Right lung (tissue), 5 donors: ENCODE measurements around the gene GCFC2. TPM values are rescaled to one million over a fixed set of nuclear protein-coding genes. Genes with fewer than 3 reads are reported as not detected.
A peak's percentile ranks its signal among the peaks of the same experiment; 100 is the strongest.
"Not testable (repeated sequence)": the region's sequence is repeated elsewhere in the genome, so short reads cannot be mapped to it uniquely, and the experiment has no call there.

Experiments used
- DNase-seq, 2 donors: peaks; one replicate each; pipeline ENCODE4 v3.0.0-alpha.2; 2013
- polyA plus RNA-seq, 5 donors: library from polyadenylated mRNA; unstranded; fragments of 120-200 nt; gene quantifications; one replicate each; pipeline versions ENCODE4 v1.2.1 to v1.2.3, GENCODE V29; 2013; ENCODE audit warnings: inconsistent platforms in 1 of 5, low replicate concordance in 1 of 5; ENCODE audit not compliant: insufficient read length in 5 of 5, insufficient read depth in 1 of 5

The GCFC2 gene
- polyA plus RNA-seq, 5 donors = 28.4 to 55.7 (median 44.7) TPM

DNA sequence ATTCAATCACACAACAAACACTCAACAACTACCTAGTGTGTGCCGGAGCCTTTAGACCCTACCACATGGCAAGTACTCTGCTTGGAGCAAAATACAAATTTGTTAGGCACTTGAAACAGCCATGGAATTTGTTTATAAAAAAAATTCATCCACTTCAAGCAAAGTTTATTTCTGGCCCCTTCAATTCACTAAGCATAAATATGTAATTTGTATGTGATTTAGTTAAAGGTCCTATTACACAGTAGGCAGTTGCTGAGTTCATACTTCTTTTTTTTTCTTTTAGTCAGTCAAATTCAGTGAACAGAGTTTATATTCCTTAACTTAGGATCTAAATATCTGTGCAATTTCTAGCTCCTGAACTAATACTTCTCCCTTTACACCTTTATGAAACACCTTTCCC lies 22.5 kb downstream of the GCFC2 start:
- no peak for DNase-seq

GRCh38 chr2:75683430-75683829 lies 27.3 kb downstream of the GCFC2 start:
- not testable (repeated sequence) for DNase-seq

DNA sequence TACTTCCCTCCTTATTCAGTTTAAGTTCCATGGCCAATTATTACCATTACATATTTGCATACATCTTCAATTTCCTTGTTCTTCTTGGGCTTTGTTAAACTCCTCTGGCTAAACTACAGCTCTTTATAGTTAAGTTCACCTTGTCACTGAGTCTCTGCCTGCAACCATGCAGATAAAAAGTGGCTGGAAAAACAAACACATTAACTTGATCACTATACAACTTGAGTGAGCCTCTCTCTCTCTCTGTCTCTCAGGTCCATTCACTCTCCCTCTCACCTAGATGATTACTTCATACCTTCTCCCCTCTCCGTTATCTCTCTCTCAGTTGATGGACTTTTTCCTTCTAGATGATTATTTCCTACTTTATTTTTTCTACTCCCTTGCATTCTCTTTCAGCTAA lies 30.3 kb downstream of the GCFC2 start:
- no peak for DNase-seq

- no peak for DNase-seq
These were observed 31.2 kb downstream of the GCFC2 start for GRCh38 chr2:75679556-75679955.

- DNase-seq = no peak
These were observed 34.3 kb downstream of the GCFC2 start for GRCh38 chr2:75676464-75676863.

- DNase-seq = no peak
These were observed 34.8 kb downstream of the GCFC2 start for GRCh38 chr2:75675908-75676307.

GRCh38 chr2:75675423-75675822 lies 35.3 kb downstream of the GCFC2 start:
- not testable (repeated sequence) for DNase-seq

DNA sequence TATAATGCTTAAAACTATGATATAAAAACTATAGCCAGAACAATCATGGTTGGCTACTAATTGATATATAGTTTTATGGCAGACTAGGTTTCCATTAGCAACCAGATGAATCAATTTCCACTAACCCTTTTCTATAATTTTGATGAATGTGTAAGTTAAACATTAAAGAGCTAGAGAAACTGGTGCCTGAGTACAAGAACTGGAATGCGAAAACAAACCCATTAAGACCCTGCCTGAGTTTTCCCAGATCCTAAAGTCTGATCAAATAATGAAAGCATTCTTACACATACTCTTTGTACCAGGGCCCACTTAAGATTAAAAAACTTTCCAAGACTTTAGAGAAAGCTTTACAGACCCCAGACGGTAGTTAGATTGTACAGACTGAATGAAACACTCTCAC lies 42.8 kb downstream of the GCFC2 start:
- peak in 1 of 2 donors; percentile 8 for DNase-seq

DNA sequence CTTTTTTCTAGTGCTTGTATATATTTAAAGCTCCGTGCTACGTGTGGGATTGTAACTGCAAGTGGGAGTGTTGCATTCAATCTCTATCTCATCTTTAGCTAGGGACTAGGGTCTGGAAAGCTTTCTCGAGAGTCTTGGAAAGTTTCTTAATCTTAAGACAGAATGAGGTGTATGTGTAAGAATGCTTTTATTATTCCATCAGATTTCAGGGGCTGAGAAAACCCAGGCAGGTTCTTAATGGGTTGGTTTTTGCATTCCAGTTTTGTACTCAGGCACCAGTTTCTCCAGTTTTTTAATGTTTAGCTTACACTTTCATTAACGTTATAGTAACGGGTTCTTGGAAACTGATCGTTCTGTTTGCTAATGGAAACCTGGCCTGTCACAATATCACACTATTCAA lies 43.8 kb downstream of the GCFC2 start:
- peak; percentile 16 to 23 for DNase-seq

- DNase-seq = no peak
These were observed 52.9 kb downstream of the GCFC2 start for GRCh38 chr2:75657798-75658197.

DNA sequence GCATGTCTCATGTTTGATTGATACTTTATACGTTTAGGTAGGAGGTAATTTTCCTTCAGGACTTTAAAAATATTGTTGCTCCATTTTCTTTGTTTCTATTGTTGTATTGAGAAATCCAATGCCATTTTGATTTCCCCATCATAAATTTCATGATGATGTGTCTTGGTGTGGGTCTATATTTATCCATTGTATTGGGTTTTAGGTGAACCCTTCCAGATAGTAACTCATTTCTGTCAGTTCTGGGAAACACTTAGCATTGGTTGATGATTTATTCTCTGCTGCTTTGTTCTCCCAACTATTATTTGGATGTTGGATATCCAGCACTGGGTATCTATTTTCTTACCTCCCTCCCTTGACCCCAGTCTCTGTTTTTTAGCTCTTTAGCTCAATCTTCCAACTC lies 54.2 kb downstream of the GCFC2 start:
- DNase-seq = no peak

DNA sequence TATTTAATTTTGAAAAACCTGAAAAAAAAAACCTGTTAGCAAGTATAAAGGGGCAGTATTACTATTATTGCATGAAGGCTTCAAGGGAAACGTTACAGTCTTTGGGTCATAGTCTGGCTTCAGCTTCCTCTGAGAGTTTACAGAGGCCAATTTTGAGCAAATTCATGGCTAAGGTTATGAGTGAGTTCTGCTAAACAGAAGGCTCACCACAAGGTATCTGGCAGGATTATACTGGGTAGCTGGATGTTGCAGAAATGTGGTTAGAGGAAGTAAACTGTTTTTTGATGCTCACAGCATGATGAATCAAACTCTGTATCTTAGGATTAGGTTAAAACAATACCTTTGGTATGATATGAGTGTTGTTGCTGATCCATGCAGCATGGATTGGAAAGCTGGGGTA lies 54.9 kb downstream of the GCFC2 start:
- no peak for DNase-seq

DNA sequence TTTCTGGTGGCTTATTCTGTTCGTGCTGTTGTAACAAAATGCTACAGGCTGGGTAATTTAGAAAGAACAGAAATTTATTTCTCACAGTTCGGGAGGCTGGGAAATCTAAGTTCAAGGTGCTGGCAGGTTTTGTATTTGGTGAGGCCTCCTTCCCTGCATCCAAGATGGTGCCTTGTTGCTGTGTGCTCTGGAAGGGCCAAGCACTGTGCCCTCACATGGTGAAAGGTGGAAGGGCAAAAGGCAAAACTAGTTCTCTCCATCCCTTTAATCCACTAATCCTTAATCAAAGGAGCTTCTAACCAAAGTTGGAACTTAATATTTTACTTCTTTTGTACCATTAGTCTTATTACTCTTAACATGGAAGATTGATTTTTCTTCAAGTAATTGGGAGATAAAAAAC lies 56.7 kb downstream of the GCFC2 start:
- DNase-seq = no peak

GRCh38 chr2:75647771-75648170 lies 62.9 kb downstream of the GCFC2 start:
- DNase-seq = no peak

GRCh38 chr2:75646583-75647425 lies 63.9 kb downstream of the GCFC2 start, which contains the start of gene MRPL19:
Gene MRPL19, plus strand, starts transcription at chr2:75646783. Its CDS starts 25 bp downstream, at chr2:75646808.
- peak; percentile 85 for DNase-seq

GRCh38 chr2:75646090-75646582 lies 64.6 kb downstream of the GCFC2 start:
- no peak for DNase-seq

DNA sequence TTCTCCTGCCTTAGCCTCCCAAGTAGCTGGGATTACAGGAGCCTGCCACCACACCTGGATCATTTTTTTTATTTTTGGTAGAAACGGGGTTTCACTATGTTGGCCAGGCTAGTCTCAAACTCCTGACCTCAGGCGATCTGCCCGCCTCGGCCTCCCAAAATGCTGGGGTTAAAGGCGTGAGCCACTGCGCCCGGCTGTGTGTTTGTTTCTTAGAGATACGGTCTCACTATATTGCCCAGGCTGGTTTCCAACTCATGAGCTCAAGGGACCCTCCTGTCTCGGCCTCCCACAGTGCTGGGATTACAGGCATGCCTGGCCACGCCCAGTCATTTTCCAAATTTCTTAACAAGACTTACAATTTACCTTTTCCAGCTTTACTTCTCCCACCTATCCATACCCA lies 65.1 kb downstream of the GCFC2 start:
- DNase-seq = no peak

DNA sequence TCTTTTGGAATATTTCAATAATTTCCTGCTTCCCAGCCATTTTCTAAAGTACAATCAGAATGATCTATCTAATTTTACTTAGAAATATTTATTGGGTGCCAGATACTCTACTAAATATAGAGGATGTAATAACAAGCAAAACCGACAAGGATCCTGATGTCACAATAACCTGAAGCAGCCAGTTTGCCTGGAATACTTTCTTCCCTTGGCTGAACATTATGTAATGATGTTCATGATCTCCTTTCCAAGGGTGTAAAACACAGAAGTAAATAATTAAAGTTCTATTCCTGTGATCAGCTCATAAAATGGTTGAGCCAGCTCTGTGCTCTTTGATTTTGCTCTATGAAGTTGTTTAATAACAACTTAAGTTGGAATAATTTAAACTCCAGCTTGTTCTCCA lies 66.7 kb downstream of the GCFC2 start:
- DNase-seq = no peak

DNA sequence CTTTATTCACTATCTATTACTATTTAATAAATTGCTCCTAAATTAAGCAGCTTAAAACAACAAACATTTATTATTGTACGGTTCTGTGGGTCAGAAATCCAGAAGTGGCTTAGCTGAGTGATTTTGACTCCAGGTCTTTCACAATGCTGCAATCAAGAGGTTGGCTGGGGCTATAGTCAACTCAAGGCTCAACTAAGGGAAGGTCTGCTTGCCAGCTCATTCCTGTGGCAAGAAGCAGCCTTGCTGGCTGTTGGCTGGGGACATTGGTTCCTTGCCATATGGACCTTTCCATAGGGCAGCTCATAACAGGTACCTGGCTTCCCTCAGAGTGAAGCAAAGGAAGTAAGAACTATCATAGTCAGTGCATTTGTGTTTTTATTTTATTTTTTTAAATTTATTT lies 69.1 kb downstream of the GCFC2 start:
- DNase-seq = no peak

DNA sequence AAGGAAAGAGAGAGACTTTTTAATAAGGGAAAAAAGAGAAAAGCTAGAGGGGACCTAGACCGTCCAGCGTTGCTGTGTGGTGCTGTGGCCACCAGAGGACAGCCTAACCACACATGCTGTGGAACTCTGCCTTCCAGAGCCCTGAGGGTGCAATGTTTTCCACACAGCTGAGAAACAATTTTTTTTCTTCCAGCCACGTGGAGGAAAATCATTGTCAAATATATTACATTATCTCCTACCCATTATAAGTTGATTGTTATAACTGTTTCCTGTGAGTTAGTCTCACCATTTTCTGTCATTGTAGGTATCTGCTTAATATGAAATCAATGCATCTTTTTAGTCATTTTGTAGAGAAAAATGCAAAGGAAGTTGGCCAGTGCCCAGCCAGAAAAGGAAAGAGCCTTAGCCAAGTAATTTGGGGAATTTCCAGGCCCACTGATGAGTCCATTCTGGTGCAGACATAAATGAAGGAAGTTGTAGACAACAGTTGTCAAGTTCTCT lies 70.0 kb downstream of the GCFC2 start:
- DNase-seq = peak; percentile 77

GRCh38 chr2:75637568-75637967 lies 73.1 kb downstream of the GCFC2 start:
- DNase-seq = no peak

DNA sequence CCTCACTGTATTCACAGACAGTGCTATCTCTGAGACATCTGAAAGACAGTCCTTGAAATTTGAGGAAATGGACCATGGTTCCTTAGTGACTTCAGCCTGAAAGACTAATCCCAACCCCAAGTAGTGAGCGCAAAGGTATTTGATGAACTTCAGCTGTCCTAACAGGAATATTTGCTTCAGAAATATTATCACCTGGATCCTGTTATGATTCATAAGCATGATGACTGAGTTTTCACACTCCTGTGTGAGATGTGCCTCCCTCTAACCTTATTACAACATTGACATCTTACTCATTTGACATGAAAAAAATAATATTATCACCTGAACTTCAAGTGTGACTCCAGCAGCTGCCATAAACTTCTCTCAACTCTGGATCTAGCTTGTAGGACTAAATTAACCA lies 75.8 kb downstream of the GCFC2 start:
- no peak for DNase-seq

- no peak for DNase-seq
These were observed 77.1 kb downstream of the GCFC2 start for GRCh38 chr2:75633620-75634019.

GRCh38 chr2:75632813-75633212 lies 77.9 kb downstream of the GCFC2 start:
- no peak for DNase-seq
